GM18873 (cell line): ENCODE results near the gene ALOXE3.
"Not testable (repeated sequence)": the region's sequence is repeated elsewhere in the genome, so short reads cannot be mapped to it uniquely, and the experiment has no call there.

ENCODE experiments used
- ATAC-seq: cut with Tn5 transposase; IDR thresholded peaks from one replicate; pipeline ENCODE4 v1.9.1; 2021; ENCODE audit warnings: mild to moderate bottlenecking, moderate library complexity, moderate number of reproducible peaks; ENCODE audit not compliant: unreplicated experiment, low FRiP score

ALOXE3 gene

DNA sequence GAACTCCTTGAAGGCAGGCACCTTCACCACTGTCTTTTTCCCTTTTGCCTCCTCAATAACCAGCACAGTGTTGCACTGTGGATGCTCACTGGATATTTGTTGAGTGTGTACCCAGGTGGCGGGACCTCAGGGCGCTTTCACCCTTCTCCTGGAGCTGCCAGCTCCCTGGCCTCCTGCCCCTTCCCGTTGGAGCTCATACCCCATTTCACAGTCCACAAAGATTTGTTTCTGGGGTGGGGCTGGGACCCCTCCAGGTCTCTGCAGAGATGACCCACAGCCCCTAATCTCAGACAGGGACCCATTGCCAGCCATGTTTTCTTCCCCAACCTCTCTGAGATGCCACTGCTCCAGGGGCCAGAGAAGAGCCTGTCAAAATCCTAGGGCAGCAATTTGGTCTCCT lies 43.2 kb downstream of the ALOXE3 start:
- no peak for ATAC-seq

- ATAC-seq: no peak
Measured at GRCh38 chr17:8074554-8074953, 43.8 kb downstream of the ALOXE3 start.

DNA sequence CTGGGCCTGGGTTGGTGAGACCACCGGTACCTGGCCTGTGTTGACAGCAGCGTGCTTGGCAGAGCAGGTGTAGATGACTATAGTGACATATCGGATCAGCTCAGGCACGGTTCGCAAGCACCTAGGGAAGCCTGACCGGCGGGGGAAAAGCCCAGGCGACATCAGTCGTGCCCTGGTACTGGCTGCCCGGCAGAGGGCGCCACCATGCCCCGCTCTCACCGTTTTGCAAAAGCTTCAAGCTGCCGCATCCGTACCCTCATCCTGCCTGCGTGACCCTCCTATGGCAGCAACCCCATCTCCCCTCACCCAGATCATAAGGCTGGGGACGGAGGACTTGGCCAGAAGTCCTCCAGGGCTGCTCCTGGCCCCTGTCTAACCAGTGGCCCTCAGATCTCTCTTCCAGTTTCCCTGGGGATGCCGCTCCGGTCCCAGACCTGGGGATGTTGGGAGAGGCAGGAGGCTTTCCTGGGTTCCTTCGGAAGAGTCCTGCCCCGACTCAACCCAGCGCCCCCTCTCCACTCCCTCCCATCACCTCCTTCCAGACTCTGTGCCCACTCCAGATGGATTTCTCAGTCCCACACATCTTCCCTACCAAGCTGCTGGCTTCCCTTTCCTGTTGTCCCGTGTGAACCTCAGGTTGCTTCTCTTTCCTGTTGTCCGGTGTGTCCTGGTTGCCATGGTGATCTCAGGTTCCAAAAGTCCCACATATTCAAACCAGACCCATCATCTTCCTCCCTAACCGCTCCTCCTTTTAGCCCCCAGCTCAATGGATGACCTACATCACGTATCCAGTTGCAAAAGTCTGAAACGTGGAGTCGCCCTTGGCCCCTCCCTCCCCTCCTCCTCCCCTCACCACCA lies 44.5 kb downstream of the ALOXE3 start:
- no peak for ATAC-seq

- ATAC-seq: no peak
Measured at GRCh38 chr17:8072729-8073461, 45.4 kb downstream of the ALOXE3 start.

GRCh38 chr17:8072341-8072728 lies 46.0 kb downstream of the ALOXE3 start:
- ATAC-seq: no peak

- no peak for ATAC-seq
Measured at GRCh38 chr17:8071496-8071895, 46.8 kb downstream of the ALOXE3 start.

DNA sequence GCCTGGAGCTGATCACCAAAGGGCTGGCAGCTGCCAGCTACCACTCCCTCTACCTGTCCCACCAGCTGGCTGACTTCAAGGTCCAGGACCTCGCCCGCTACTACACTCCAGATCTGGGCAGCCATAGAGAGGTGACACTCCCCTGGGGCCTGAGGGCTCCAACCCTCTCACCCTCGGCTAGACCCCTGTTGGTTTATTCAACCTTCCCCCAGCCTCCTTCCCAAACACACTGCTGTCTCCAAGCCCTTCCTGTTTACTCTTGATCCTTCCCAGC lies 48.8 kb downstream of the ALOXE3 start:
- ATAC-seq: no peak

GRCh38 chr17:8068736-8069586 lies 49.4 kb downstream of the ALOXE3 start:
- no peak for ATAC-seq

- ATAC-seq: no peak
Measured at GRCh38 chr17:8067806-8068205, 50.5 kb downstream of the ALOXE3 start.

DNA sequence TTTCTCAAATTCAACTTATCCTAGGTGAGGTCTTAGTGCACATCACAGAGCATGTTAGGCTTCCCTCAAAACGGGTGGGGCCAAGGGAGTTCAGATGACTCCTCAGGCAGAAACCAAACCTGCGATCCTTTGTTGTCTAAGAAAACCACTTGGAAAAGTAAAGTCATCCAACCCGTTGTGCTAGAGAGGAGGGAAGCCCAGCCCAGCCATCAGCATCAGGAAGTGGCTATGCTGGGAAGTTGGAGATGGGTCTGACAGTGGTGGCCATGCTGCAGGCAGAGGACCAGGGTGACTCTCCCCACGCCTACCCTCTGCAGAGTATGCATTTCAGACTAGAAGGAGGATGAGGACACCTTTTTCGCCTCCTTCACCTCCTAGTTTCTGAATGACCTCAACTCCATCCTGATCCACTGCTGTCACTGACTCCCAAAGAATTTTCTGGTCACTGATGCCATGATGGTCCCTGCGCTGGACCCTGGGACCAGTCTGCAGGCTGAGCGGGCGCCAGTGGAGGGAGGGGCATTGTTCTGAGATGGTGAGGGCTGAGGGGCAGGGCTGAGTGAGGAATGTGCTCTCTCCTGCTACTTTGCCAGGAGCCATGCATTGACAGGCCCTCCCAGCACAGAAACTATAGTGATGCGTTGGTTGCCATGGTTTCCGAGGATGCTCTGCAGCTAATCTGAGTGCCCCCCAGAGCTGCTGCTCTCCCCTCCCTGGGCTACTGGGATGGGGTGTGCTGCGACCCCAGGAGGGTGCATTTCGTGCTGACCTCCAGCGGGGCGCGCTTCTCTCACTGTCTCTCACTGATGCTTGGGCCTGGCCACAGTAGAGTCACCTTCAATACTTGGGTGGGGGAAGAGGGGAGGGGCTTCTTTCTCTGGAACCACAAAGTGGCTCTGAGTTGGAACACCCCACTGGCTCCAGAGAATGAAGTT lies 51.2 kb downstream of the ALOXE3 start:
- no peak for ATAC-seq

- ATAC-seq: no peak
Measured at GRCh38 chr17:8064561-8065019, 53.7 kb downstream of the ALOXE3 start.

DNA sequence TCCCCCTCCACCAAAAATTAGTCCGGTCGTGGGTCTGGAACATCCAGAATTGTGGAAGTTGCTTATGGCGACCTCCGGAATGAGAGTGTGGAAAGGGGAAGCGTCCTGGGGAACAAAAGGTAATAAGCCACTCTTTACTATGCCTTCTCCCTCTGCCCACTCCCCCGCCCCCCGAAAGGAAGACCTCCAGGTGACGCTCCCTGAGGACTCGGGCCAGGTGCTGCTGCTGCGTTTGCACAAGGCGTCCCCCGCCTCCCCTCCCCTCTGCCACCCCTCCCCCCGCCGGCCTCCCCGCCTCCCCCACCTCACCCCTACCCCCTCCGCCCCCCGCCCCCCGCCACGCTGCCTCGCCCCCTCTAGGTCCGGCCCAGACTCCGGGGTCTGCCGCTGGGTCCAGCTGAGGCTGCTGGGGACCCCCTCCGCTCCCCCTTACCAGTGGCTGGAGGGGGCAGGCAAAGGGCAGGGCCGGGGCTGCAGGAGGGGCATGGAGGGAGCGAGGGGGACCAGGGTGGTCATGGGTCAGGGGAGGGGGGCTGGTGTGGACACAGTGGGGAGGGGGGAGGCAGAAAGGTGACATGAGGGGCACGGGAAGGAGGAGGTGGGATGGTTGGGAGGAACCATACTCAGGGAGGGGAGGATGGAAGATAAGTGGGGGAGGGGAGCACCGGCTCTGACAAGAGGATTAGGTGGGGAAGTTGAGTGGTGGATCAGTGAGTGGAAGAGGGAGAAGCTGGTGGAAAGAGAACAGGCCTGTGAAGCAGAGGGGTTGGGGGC lies 54.4 kb downstream of the ALOXE3 start:
- no peak for ATAC-seq

DNA sequence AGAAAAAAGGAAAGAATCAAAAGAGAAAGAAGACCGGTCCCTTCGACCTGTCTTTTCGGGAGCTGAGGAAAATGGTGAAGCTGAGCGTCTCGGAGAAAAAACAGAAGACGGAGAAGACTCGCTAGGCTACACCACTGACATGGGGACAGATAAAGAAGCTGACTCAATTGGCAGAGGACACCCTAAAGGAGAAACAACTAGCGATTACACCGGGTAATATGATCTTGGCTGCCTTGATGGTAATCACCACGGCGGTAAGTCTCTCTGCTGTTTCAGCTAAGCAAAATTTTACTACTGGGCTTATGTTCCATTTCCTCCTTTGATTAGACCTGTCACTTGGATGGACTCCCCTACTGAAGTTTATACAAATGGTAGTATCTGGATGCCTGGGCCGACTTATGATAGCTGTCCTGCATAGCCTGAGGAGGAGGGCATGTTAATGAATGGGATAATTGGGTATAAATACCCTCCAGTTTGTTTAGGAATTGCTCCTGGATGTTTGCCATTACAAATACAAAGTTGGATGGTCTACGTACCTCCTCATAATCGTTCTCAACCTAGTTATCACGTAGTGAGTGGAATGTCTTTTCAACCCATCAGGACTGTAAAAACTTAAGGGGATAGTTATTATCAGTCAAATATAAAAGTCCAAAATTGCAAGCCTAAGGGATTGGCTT lies 55.4 kb downstream of the ALOXE3 start:
- ATAC-seq: no peak

GRCh38 chr17:8062435-8062806 lies 55.9 kb downstream of the ALOXE3 start:
- ATAC-seq: no peak

- ATAC-seq: not testable (repeated sequence)
Measured at GRCh38 chr17:8061851-8062250, 56.5 kb downstream of the ALOXE3 start.

DNA sequence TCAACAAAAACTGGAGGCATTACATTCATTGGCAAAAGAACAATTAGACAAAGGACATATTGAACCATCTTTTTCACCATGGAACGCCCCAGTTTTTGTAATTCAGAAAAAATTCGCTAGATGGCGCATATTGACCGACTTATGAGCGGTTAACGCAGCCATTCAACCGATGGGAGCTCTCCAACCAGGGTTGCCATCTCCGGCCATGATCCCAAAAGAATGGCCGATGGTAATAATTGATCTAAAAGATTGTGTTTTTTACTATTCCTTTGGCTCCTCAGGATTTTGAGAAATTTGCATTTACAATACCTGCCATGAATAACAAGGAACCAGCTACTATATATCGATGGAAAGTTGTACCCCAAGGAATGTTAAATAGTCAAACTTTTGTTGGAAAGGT lies 58.0 kb downstream of the ALOXE3 start:
- no peak for ATAC-seq

DNA sequence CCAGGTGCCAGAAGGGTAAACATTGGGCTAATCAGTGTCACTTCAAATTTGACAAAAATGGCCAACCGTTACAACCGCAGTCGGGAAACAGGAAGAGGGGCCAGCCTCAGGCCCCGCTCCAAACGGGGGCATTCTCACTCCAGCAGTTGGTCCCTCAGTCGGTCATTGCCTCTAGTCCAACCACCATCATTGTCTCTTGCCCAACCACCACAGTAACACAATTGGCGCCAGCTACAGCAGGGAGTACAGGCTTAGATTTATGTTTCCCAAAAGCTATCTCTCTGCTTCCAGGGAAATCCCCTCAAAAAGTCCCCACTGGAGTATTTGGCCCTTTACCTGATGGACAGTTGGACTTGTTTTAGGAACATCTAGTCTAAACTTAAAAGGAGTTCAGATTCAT lies 59.2 kb downstream of the ALOXE3 start:
- no peak for ATAC-seq

DNA sequence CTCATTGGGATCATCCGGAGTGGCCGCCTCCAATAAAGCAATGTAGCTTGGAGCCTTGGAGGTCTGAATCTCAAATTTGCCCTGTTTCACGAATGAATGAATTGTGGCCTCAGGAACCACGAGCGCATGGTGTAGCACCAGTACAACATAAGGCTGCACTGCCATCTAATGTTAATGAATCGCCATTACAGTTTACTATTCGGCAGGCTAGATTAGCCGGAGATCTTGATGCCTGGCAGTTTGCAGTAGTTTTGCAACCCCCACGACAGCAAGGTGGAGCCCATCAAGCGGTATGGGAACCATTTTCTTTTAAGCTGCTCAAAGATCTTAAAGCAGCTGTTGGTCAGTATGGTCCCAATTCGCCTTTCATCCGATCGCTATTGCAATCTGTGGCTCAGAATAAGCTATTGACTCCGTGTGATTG lies 60.6 kb downstream of the ALOXE3 start:
- ATAC-seq: no peak
